Measurements from ENCODE around the gene CSNK2B. TPM values are rescaled to one million over a fixed set of nuclear protein-coding genes. Genes with fewer than 3 reads are reported as not detected.

The CSNK2B gene
- total RNA-seq, 1 donor from 2014 or later, result 126 TPM

DNA sequence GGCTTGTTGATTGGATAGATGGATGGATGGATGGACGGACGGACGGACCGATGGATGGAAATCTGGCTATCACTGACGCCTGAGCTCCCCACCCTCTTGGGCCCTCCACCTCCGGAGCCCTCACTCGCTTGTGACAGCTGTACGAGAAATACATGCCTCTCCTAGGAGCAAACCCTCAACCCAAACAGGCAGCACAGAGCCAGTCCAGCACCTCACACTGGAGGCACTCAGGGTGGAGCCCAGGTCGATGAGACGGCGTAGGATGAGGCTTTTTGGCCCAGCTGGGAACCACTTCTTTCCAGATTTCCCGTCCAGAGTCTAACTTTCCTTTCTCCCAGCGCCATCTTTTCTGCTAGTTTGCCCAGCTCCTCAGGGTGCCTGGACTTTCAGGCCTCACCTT lies 17.7 kb downstream of the CSNK2B start:
- H3K4me3 ChIP-seq, result peak overlapping the region; percentile 47
- H3K27me3 ChIP-seq, result peaks cover 21% of the 10 kb centered on the region
- H3K4me1 Mint-ChIP-seq, result peaks cover 31% of the 10 kb centered on the region
- peaks cover 5% of the 10 kb centered on the region for H4K20me1 ChIP-seq (ENCODE audit: low read depth)
- H3K4me1 ChIP-seq, result peaks cover 7% of the 10 kb centered on the region
- TF ChIP-seq EZH2phosphoT487 (IDR thresholded peaks at IDR 0.05), result no peak
- H3K27me3 Mint-ChIP-seq (ENCODE audit: insufficient read depth, low read depth), result peaks cover 15% of the 10 kb centered on the region
- H2AFZ ChIP-seq (replicated peaks), result no peak overlapping the region
- peaks cover 41% of the 10 kb centered on the region for H3F3A ChIP-seq (ENCODE audit: low read depth)
- no peak overlapping the region for H3K9ac ChIP-seq
- H3K27ac Mint-ChIP-seq, result peak overlapping the region; percentile 85
- H3K79me2 ChIP-seq (ENCODE audit: low read depth), result no peaks in the 10 kb centered on the region
- no peaks in the 10 kb centered on the region for H3K36me3 ChIP-seq
- H3K9me3 Mint-ChIP-seq, result no peaks in the 10 kb centered on the region
- no peak for DNase-seq (ENCODE audit: low spot score)
- H3K4me3 Mint-ChIP-seq, result peak overlapping the region; percentile 79
- peak overlapping the region; percentile 77 for H3K4me2 ChIP-seq
- no peak overlapping the region for H3K27ac ChIP-seq
- peaks cover 25% of the 10 kb centered on the region for H3K36me3 Mint-ChIP-seq
- H3K9me3 ChIP-seq (ENCODE audit: low read depth), result no peaks in the 10 kb centered on the region

DNA sequence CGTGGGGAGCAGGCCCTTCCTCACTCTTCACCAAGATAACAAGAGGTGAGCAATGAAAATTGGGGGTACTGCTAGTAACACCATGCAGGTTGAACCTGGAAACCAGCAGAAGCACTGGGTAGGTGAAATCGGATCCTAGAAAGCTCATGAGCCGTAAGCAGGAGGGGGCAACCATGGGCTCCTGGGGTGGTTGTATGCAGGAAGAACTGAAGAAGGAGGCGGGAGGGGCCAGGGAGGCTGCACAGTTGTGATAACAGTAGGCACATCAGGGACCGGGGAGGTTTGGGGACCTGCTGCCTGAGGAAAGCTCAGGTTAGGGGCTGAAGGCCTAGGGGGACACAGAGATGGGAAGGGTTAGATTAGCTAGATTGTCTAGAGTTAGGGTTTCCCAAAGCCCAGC lies 20.6 kb downstream of the CSNK2B start:
- Histone ChIP-seq H3K4me2 (no peak overlapping the region), H3K9me3 (ENCODE audit: low read depth) (no peaks in the 10 kb centered on the region), H3K79me2 (ENCODE audit: low read depth) (no peaks in the 10 kb centered on the region), H3F3A (ENCODE audit: low read depth) (peaks cover 34% of the 10 kb centered on the region), H3K4me1 (peaks cover 6% of the 10 kb centered on the region), H3K9ac (no peak overlapping the region), H3K27ac (no peak overlapping the region), H3K27me3 (peaks cover 14% of the 10 kb centered on the region), H2AFZ (replicated peaks) (no peak overlapping the region), H3K4me3 (no peak overlapping the region), H3K36me3 (no peaks in the 10 kb centered on the region), H4K20me1 (ENCODE audit: low read depth) (peaks cover 8% of the 10 kb centered on the region)
- peaks cover 21% of the 10 kb centered on the region for H3K4me1 Mint-ChIP-seq
- no peak for TF ChIP-seq EZH2 (IDR thresholded peaks at IDR 0.05)
- no peak for TF ChIP-seq CTCF (IDR thresholded peaks at IDR 0.05)
- no peak for TF ChIP-seq EZH2phosphoT487 (IDR thresholded peaks at IDR 0.05)
- no peak overlapping the region for H3K27ac Mint-ChIP-seq
- peaks cover 36% of the 10 kb centered on the region for H3K36me3 Mint-ChIP-seq
- no peak for DNase-seq (ENCODE audit: low spot score)
- peaks cover 7% of the 10 kb centered on the region for H3K27me3 Mint-ChIP-seq (ENCODE audit: insufficient read depth, low read depth)
- H3K9me3 Mint-ChIP-seq, result no peaks in the 10 kb centered on the region
- H3K4me3 Mint-ChIP-seq, result no peak overlapping the region

- H3K4me1 Mint-ChIP-seq, result peaks cover 14% of the 10 kb centered on the region
- Histone ChIP-seq H3K27ac (no peak overlapping the region), H3K4me2 (no peak overlapping the region), H3K9me3 (ENCODE audit: low read depth) (no peaks in the 10 kb centered on the region), H3K27me3 (peaks cover 5% of the 10 kb centered on the region), H4K20me1 (ENCODE audit: low read depth) (peaks cover 8% of the 10 kb centered on the region), H3F3A (ENCODE audit: low read depth) (peaks cover 25% of the 10 kb centered on the region), H3K79me2 (ENCODE audit: low read depth) (no peaks in the 10 kb centered on the region), H3K4me1 (peaks cover 3% of the 10 kb centered on the region), H3K4me3 (no peak overlapping the region), H3K9ac (no peak overlapping the region), H3K36me3 (no peaks in the 10 kb centered on the region), H2AFZ (replicated peaks) (no peak overlapping the region)
- peaks cover 36% of the 10 kb centered on the region for H3K36me3 Mint-ChIP-seq
- H3K9me3 Mint-ChIP-seq, result no peaks in the 10 kb centered on the region
- H3K27me3 Mint-ChIP-seq (ENCODE audit: insufficient read depth, low read depth), result peaks cover 2% of the 10 kb centered on the region
- TF ChIP-seq EZH2 (IDR thresholded peaks at IDR 0.05) (no peak), CTCF (IDR thresholded peaks at IDR 0.05) (no peak), EZH2phosphoT487 (IDR thresholded peaks at IDR 0.05) (no peak)
- no peak overlapping the region for H3K27ac Mint-ChIP-seq
- H3K4me3 Mint-ChIP-seq, result no peak overlapping the region
- DNase-seq (ENCODE audit: low spot score), result no peak
Measured at GRCh38 chr6:31687321-31687720, 21.4 kb downstream of the CSNK2B start.

GRCh38 chr6:31687860-31688693 lies 22.2 kb downstream of the CSNK2B start:
- Histone ChIP-seq H3K9me3 (ENCODE audit: low read depth) (no peaks in the 10 kb centered on the region), H3K36me3 (no peaks in the 10 kb centered on the region), H3K27ac (no peak overlapping the region), H3F3A (ENCODE audit: low read depth) (peaks cover 18% of the 10 kb centered on the region), H3K27me3 (no peaks in the 10 kb centered on the region), H2AFZ (replicated peaks) (no peak overlapping the region), H3K9ac (no peak overlapping the region), H4K20me1 (ENCODE audit: low read depth) (peaks cover 8% of the 10 kb centered on the region), H3K4me2 (no peak overlapping the region), H3K4me3 (no peak overlapping the region), H3K4me1 (peaks cover 3% of the 10 kb centered on the region), H3K79me2 (ENCODE audit: low read depth) (no peaks in the 10 kb centered on the region)
- peaks cover 38% of the 10 kb centered on the region for H3K36me3 Mint-ChIP-seq
- DNase-seq (ENCODE audit: low spot score), result no peak
- H3K4me1 Mint-ChIP-seq, result peaks cover 11% of the 10 kb centered on the region
- peak overlapping the region; percentile 57 for H3K27ac Mint-ChIP-seq
- TF ChIP-seq CTCF (IDR thresholded peaks at IDR 0.05) (no peak), EZH2 (IDR thresholded peaks at IDR 0.05) (no peak), EZH2phosphoT487 (IDR thresholded peaks at IDR 0.05) (no peak)
- H3K4me3 Mint-ChIP-seq, result no peak overlapping the region
- H3K27me3 Mint-ChIP-seq (ENCODE audit: insufficient read depth, low read depth), result peaks cover 2% of the 10 kb centered on the region
- no peaks in the 10 kb centered on the region for H3K9me3 Mint-ChIP-seq
